Stimulated activated CD8-positive, alpha-beta memory T cell treated with anti-CD3 and anti-CD28 coated beads, Interleukin-4, amount 100 ng/mL, for 24 hours (primary cell): Measurements from ENCODE around the gene L3MBTL4.
A peak's percentile ranks its signal among the peaks of the same experiment; 100 is the strongest.
"Not testable (repeated sequence)": the region's sequence is repeated elsewhere in the genome, so short reads cannot be mapped to it uniquely, and the experiment has no call there.

Experiments used
- DNase-seq: peaks from one replicate; pipeline ENCODE4 v3.0.0-alpha.2; 2020; ENCODE audit warnings: low read depth

The L3MBTL4 gene

DNA sequence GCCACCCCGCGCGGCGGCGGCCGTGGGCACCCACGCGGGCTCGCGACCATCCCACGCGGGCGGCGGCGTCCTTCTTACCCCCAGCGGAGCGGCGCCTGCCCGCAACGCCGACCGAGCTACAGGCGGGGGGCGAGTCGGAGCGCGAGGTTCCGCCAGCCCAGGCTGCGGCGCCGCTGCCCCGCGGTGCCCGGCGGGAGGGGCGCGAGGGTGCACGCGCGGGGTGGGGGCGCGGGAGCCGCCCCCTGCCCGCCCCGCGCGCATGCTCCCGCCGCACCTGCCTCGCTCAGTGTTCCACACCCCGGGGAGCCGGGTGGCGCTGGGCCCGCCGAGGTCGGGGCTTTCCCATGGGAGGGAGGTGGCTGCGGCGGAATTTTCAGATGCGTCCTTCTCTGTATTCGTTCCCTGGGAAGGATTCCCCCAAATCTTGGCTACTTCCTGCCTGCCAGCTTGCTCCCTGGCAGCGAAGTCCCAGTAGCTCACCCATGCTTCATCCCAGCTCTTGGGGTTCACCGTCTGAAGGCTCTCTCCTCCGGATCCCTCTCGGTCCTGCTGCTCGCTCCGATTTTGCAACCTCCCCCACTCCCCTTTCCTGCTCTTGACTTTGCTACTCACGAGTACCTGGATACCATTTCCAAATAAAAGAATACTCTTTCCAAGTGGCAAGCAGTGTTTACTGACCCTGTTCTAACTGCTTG lies at the start of gene L3MBTL4:
L3MBTL4 (minus strand) TSS at position 189 of the 695 bp plus-strand sequence. CDS start 103,286 bp downstream, outside the sequence.
- no peak for DNase-seq

DNA sequence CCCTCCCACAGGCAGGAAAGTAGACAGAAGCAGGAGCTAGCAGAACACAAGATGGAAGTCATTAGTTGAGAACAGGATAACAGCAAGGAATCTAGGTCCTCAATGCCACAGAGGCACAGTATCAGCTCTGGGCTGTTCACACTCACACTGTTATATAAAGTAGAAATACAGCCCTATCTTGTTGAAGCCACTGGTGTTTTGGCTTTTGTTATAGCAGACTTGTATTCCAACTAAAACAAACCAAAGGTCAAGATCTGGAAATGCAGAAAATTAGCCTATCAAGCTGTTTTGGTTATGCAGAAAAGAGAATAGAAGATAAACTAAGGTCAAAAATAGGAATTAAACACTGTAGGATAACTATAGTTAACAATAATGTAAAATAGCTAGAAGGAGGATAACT lies 37.5 kb upstream of the L3MBTL4 start:
- DNase-seq, result no peak

GRCh38 chr18:6449213-6449612 lies 34.5 kb upstream of the L3MBTL4 start:
- no peak for DNase-seq

DNA sequence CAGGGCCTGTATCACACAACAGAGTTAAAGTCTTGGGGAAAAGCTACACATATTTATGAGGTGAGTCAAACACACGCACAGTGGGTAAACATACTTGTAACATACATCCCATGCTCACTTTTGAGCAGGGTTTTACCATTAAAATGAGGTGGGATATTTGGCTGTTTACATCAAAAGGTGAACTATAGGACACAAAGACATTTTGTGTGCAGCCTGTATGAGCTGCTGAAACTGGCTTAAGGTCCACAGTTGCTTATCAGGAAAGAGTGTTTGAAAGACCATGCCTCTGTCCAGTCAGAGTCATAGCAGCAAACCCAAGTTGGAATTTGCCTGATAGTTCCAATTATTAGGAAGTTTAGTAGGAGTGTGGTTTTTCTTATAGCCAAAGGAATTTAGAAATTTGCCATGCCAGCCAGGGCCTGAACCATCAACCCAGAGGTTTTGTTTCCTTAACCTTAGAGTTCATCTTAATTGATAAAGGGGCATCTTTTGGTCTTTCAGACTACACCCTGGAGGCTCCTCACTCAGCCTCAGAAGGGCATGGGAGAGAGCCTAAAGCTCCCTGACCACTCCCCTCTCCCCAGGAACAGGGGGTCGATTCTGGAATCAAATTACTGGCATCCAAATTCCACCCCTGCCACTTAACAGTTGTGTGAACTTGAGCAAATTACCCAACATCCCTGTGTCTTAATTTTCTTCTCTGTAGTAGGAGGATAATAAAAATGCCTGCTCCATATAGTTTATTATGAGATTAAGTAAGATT lies 29.9 kb upstream of the L3MBTL4 start:
- no peak for DNase-seq

DNA sequence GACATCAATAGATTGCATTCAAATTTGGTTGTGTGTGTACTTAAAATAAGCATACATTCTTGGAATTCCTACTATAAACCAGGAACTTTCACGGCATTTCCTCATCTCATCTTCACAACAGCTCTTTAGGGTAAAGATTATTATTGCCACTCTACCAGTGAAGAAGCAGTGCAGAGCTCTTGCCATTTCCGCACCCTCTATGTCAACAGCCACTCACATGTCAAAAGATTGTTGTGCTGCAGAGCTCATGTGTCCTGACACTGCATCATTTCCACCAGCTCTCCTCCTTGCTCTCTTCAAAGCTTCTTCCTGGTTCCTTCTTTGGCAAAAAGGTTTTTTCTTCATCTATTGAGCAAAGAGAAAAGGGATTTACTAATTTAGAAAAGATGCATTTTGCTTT lies 26.5 kb upstream of the L3MBTL4 start:
- DNase-seq, result no peak

GRCh38 chr18:6437937-6438818 lies 23.5 kb upstream of the L3MBTL4 start:
- no peak for DNase-seq

- no peak for DNase-seq
Measured at GRCh38 chr18:6435731-6436130, 21.0 kb upstream of the L3MBTL4 start.

- no peak for DNase-seq
Measured at GRCh38 chr18:6434987-6435709, 20.4 kb upstream of the L3MBTL4 start.

GRCh38 chr18:6434481-6434880 lies 19.8 kb upstream of the L3MBTL4 start:
- DNase-seq, result no peak

DNA sequence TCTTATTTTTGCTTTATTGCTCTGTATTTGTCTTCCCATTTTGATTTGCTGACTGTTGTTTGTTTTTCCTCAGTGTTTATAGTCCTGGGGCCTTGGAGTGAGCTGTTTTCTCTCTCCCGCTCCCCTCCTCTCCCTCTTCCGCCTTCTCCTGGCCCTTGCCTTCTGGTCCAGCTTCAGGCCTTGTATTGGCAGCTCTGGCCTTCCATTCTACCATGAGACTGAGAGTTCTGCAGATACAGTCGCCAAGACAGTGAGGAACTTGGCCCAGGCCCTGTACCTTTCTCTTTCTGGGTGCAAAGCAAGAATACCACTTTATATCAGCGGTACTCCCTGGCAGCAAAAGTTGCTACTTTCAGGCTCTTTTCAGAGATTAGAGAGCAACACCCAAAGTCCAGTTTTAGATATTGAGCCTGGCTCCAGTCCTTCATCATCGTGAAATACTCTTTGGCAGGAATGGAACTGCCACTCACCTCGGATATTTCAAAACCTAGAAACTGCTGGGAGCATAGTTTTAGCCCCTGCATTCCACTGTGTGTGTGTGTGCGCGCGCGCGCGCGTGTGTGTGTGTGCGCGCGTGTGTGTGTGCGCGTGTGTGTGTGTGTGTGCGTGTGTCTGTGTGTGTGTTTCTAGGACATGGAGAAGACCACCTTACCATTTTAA lies 17.1 kb upstream of the L3MBTL4 start:
- DNase-seq, result no peak

GRCh38 chr18:6428851-6429395 lies 14.2 kb upstream of the L3MBTL4 start:
- no peak for DNase-seq

DNA sequence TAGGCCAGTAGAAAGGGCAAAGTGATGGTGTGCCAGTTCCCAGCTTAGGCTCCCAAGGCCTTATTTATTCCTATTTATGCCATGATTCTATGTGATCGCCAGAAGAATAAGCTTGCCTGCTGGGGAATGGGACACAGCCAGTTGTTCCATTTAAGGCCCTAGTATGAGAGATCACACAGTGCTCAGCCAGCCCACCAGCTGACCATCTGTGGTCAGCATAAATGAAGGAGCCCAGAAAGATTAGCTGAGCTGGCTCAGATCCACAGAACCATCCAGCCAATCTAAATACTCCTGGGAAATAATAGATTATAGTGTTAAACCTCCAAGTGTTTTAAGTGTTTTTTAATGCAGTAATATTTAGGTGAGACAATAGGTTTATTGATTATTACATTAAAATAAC lies 12.6 kb upstream of the L3MBTL4 start:
- no peak for DNase-seq

DNA sequence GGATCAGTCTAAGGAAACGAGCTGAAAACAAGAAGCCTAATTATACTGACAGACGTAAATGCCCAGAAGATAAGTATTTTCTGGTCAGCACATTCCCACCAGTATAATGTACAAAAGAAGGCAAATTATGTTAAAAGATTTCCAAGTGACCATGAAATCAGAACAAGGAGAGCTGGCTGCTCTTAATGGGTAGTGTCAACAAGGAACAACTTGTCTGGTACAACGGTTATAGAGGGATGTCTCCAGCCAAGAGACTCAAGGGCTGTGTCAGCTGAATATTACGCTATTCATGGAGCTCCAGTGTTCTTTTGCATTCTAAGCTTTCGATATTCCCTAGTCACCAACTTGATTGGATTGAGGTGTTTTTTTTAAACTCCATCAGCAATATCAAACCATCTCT lies 8.6 kb upstream of the L3MBTL4 start:
- DNase-seq, result no peak

DNA sequence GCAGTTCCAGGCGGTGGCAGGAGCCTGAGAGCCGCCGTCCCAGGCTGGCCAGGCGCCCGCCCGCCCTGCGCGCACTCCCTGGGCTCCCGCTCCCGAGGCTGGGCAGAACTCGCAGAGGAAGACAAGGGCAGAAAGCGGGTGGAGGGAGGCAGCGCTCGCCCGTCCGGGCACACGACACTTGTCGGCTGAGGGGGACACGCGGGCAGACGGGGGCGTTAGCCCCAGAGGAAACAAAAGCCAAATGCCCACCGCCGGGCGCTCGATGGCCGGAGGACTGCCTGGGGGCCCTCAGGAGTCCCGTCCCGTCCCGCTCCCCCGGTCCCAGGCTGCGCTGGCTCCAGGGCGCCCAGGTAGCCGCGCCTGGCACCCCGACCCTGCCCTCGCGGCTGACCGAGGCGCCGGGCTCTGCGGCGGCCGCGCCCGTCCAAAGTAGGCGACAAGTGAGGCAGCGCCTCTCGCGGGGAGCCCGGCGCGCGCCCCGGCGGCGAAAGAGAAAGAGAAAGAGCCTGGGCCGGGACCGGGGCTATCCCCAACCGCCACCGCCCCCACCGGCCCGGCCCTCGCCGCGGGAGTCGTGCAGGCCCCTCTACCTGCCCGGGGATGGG lies 491 bp downstream of the L3MBTL4 start:
- peak; percentile 31 for DNase-seq

DNA sequence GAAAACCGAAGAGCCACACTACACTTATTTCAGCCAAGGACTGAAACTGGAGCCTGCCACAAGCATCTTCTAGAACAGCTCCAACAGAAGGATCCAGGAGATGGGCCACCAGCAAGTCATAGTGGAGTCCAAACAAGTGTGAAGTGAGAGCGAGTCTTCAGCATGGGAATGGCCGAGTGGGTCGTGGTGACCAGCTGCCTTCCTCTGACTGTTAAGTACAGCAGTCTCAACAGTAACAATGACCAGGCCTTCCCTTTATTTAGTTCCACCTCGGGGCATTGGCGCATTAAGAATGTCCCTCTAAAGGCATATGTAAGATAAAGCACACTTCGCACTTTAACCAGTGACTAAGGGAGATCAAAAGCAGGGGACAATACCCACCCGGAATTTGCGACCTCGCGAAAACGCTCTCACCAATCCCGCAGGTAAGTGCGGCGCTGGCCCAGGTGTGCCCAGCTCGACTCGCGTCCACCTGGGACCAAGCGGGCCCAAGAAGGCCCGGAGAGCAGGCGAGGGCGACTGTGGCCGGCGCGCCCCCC lies 1.1 kb downstream of the L3MBTL4 start:
- no peak for DNase-seq

DNA sequence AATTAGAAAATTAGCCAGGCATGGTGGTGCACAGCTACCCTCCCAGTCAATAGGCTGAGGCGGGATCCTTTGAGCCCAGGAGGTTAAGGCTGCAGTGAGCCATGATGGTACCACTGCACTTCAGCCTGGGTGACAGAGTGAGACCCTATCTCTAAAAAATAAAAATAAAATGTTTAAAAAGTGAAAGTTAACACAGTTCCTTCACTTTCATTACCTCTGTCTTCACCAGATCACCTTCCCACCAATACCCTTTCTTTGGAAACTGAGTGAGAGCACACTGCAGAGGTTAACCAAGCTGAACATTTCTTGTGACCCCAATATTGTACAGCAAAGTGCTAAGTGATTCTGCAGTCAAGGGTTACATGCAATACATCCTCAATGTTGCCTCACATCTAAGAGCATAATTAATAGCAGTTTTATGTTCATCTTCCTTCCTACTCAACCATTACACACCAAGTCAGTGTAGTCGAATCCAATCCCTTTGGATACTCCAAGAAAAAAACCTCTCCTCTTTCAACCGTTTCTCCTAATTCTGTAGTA lies 1.7 kb downstream of the L3MBTL4 start:
- no peak for DNase-seq

GRCh38 chr18:6411382-6411781 lies 3.3 kb downstream of the L3MBTL4 start:
- DNase-seq, result no peak

GRCh38 chr18:6409933-6410332 lies 4.8 kb downstream of the L3MBTL4 start:
- DNase-seq, result no peak

DNA sequence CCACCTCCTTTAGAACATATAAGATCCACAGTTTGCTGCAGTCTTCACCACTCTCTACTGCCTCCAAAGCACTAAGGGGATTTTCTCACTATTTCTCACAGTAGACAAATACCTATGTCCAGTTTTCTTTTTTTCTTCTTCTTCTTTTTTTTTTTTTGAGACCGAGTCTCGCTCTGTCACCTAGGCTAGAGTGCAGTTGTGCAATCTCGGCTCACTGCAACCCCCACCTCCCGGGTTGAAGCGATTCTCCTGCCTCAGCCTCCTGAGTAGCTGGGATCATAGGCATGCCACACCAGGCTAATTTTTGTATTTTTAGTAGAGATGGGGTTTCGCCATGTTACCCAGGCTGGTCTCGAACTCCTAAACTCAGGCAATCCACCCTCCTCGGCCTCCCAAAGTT lies 6.2 kb downstream of the L3MBTL4 start:
- DNase-seq, result not testable (repeated sequence)

DNA sequence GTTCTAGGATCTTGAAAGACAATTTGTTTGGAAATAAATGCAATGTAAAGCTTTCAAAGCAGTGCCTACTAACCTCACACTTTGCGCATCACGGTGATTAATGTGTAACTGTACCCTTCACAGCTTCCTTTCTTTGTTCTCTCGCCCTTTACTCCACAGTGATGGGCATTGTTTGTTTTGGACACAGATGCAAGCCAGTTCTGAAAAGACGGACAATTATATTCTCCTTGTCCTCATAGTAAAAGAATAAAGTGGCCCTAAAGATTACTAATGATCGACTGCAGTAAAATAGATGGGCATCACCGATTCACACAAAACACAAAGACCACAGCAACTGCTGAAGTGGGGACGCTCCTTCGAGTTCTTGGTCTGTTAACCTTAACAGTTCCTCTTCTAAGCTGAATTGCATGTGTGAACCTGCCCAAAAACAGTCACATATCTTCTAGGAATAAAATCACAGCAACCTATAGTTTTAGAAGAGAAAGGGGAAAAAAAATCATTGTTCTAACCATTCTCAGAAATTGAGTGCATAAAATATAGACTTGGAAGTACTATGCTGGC lies 7.7 kb downstream of the L3MBTL4 start:
- DNase-seq, result no peak
